ENCODE data around the gene IL31RA. TPM values are rescaled to one million over a fixed set of nuclear protein-coding genes. Genes with fewer than 3 reads are reported as not detected.

Gene IL31RA
- total and polyA plus RNA-seq, 7 experiments from 2014 or later = 0.39 to 1.5 TPM; not detected in 5

- no peaks in the 10 kb centered on the region for H3K36me3 ChIP-seq (ENCODE audit: control insufficient read depth in 2 of 3, insufficient read depth in 3 of 3, low read length in 3 of 3)
- H3K27me3 ChIP-seq (ENCODE audit: control insufficient read depth in 2 of 2, insufficient read depth in 2 of 2, low read length in 2 of 2) = no peaks in the 10 kb centered on the region
- CTCF ChIA-PET = no interaction called here
- no peak overlapping the region for H3K4me3 ChIP-seq (ENCODE audit: low read length)
- Mint-ChIP-seq H3K4me1 (peaks cover 8 to 33% (median 12%) of the 10 kb centered on the region in 7 donors), H3K9me3 (peaks cover 0 to 2% (median 0%) of the 10 kb centered on the region in 11 donors), H3K27ac (no peak overlapping the region), H3K27me3 (peaks cover 0 to 3% (median 0%) of the 10 kb centered on the region in 5 donors), H3K36me3 (peaks cover 0 to 5% (median 0%) of the 10 kb centered on the region in 5 donors), H3K4me3 (no peak overlapping the region)
- intact Hi-C loops (cut with micrococcal nuclease) = no loop called here
- POLR2A ChIA-PET = no interaction called here
- ATAC-seq (no peak), DNase-seq (no peak)
- H3K27ac ChIP-seq (ENCODE audit: low read depth, low read length) = no peak overlapping the region
- peaks cover 6 to 7% of the 10 kb centered on the region in 2 donors for H3K4me1 ChIP-seq (ENCODE audit: control insufficient read depth in 2 of 2, insufficient read depth in 2 of 2, low read length in 2 of 2)
- H3K9me3 ChIP-seq (ENCODE audit: control insufficient read depth in 2 of 3, low read length in 3 of 3) = no peaks in the 10 kb centered on the region
Observed at GRCh38 chr5:55907927-55908326, 56.8 kb downstream of the IL31RA start.

DNA sequence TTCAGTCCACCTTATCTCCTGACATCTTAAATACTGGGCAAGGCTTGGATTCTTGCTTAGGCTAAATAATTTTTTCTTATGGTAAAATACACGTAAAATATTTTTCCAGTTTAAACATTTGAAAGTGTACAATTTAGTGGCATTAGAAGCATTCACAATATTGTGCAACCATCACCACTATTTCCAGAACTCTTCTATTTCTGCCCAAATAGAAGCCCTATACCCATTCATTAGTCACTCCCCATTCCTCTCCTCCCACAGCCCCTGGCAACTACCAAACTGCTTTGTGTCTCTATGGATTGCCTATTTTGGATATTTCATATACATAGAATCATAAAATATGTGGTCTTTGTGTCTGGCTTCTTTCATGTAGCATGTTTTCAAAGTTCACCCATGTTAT lies 57.6 kb downstream of the IL31RA start:
- peaks cover 0 to 2% (median 0%) of the 10 kb centered on the region in 11 donors for H3K9me3 Mint-ChIP-seq
- H3K27ac Mint-ChIP-seq = no peak overlapping the region
- peaks cover 0 to 3% (median 0%) of the 10 kb centered on the region in 5 donors for H3K27me3 Mint-ChIP-seq
- no peaks in the 10 kb centered on the region for H3K36me3 ChIP-seq (ENCODE audit: control insufficient read depth in 2 of 3, insufficient read depth in 3 of 3, low read length in 3 of 3)
- peaks cover 0 to 3% of the 10 kb centered on the region in 2 donors for H3K4me1 ChIP-seq (ENCODE audit: control insufficient read depth in 2 of 2, insufficient read depth in 2 of 2, low read length in 2 of 2)
- no peak for ATAC-seq
- H3K4me3 ChIP-seq (ENCODE audit: low read length) = no peak overlapping the region
- intact Hi-C loops (cut with micrococcal nuclease) = no loop called here
- H3K4me3 Mint-ChIP-seq = no peak overlapping the region
- H3K27me3 ChIP-seq (ENCODE audit: control insufficient read depth in 2 of 2, insufficient read depth in 2 of 2, low read length in 2 of 2) = no peaks in the 10 kb centered on the region
- CTCF ChIA-PET = interaction anchor here (0.6 kb wide), 1 partner anchor 357 kb away, joined by 3 read pairs; no protein-coding TSS in a partner anchor
- H3K9me3 ChIP-seq (ENCODE audit: control insufficient read depth in 2 of 3, low read length in 3 of 3) = no peaks in the 10 kb centered on the region
- DNase-seq = no peak
- peaks cover 0 to 5% (median 0%) of the 10 kb centered on the region in 5 donors for H3K36me3 Mint-ChIP-seq
- POLR2A ChIA-PET = no interaction called here
- peaks cover 0 to 24% (median 3%) of the 10 kb centered on the region in 7 donors for H3K4me1 Mint-ChIP-seq
- H3K27ac ChIP-seq (ENCODE audit: low read depth, low read length) = no peak overlapping the region

- H3K4me1 Mint-ChIP-seq = no peaks in the 10 kb centered on the region
Observed at GRCh38 chr5:55911784-55912653, 60.9 kb downstream of the IL31RA start.

DNA sequence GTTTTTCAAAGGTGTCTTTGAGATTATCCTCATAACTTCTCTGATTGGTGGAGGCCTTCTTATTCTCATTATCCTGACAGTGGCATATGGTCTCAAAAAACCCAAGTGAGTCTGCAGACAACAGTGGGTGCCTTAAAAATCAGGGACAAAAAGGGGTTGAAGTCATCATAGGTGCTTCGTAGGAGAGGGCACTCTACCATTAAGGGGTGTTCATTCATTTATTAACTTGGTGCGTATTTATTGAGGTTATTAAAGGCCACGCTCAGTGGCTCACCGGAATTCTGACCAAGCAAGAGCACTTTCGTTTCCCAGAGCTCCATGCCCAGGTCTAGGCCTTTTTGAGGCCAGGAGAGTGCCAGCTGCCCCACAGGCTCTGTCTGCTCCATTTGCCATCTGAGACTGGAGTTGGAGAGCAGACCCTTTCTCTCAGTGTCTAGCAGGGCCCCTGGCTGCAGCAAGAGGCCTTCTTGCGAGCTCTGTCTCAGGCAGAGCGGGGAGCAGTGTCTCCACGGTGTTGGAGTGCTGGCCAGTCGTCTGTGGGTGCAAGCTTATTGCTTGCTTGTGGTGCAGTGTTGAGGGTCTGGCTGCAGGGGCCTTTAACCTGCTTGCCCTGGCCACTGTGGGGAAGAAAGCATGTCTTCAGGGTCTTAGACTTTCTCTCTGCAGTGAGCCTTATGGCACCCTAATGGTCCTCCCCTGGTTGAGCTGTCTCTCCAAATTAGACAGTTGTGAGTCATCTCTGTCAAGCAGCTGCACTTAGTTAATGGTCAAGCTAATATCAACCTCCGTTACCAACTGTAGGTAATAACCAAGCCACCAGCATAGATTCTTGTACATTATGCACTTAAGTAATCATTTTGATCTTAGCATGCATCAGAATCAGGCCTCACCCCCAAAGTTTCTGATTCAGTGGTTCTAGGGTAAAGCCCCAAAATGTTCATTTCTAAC lies 62.6 kb downstream of the IL31RA start:
- Mint-ChIP-seq H3K27ac (no peak overlapping the region), H3K27me3 (no peaks in the 10 kb centered on the region), H3K9me3 (peaks cover 0 to 2% (median 0%) of the 10 kb centered on the region in 11 donors), H3K4me3 (no peak overlapping the region), H3K36me3 (peaks cover 0 to 2% (median 0%) of the 10 kb centered on the region in 5 donors), H3K4me1 (peaks cover 0 to 11% (median 0%) of the 10 kb centered on the region in 7 donors)
- Histone ChIP-seq H3K36me3 (ENCODE audit: control insufficient read depth in 2 of 3, insufficient read depth in 3 of 3, low read length in 3 of 3) (no peaks in the 10 kb centered on the region), H3K4me3 (ENCODE audit: low read length) (no peak overlapping the region), H3K4me1 (ENCODE audit: control insufficient read depth in 2 of 2, insufficient read depth in 2 of 2, low read length in 2 of 2) (no peaks in the 10 kb centered on the region), H3K27ac (ENCODE audit: low read depth, low read length) (no peak overlapping the region), H3K9me3 (ENCODE audit: control insufficient read depth in 2 of 3, low read length in 3 of 3) (no peaks in the 10 kb centered on the region), H3K27me3 (ENCODE audit: control insufficient read depth in 2 of 2, insufficient read depth in 2 of 2, low read length in 2 of 2) (no peaks in the 10 kb centered on the region)
- ChIA-PET CTCF (no interaction called here), POLR2A (no interaction called here)
- intact Hi-C loops (cut with micrococcal nuclease) = no loop called here
- ATAC-seq = no peak
- no peak for DNase-seq

More at GRCh38 chr5:55911784-55912653, 60.9 kb downstream of the IL31RA start:
- peaks cover 0 to 4% (median 0%) of the 10 kb centered on the region in 5 donors for H3K36me3 Mint-ChIP-seq
- H3K4me1 ChIP-seq (ENCODE audit: control insufficient read depth in 2 of 2, insufficient read depth in 2 of 2, low read length in 2 of 2) = no peaks in the 10 kb centered on the region
- intact Hi-C loops (cut with micrococcal nuclease) = no loop called here
- CTCF ChIA-PET = no interaction called here
- no peaks in the 10 kb centered on the region for H3K9me3 ChIP-seq (ENCODE audit: control insufficient read depth in 2 of 3, low read length in 3 of 3)
- no peak overlapping the region for H3K27ac Mint-ChIP-seq
- no peaks in the 10 kb centered on the region for H3K27me3 ChIP-seq (ENCODE audit: control insufficient read depth in 2 of 2, insufficient read depth in 2 of 2, low read length in 2 of 2)
- ATAC-seq (no peak), DNase-seq (no peak)
- H3K27me3 Mint-ChIP-seq = no peaks in the 10 kb centered on the region
- H3K27ac ChIP-seq (ENCODE audit: low read depth, low read length) = no peak overlapping the region
- no peak overlapping the region for H3K4me3 ChIP-seq (ENCODE audit: low read length)
- H3K9me3 Mint-ChIP-seq = peaks cover 0 to 2% (median 0%) of the 10 kb centered on the region in 11 donors
- H3K4me3 Mint-ChIP-seq = no peak overlapping the region
- H3K36me3 ChIP-seq (ENCODE audit: control insufficient read depth in 2 of 3, insufficient read depth in 3 of 3, low read length in 3 of 3) = no peaks in the 10 kb centered on the region
- POLR2A ChIA-PET = interaction anchor here (0.6 kb wide), 1 partner anchor 944 kb away, joined by 3 read pairs; no protein-coding TSS in a partner anchor

- no peaks in the 10 kb centered on the region for H3K9me3 ChIP-seq (ENCODE audit: control insufficient read depth in 2 of 3, low read length in 3 of 3)
- no peak overlapping the region for H3K27ac ChIP-seq (ENCODE audit: low read depth, low read length)
- intact Hi-C loops (cut with micrococcal nuclease) = no loop called here
- no peaks in the 10 kb centered on the region for H3K36me3 ChIP-seq (ENCODE audit: control insufficient read depth in 2 of 3, insufficient read depth in 3 of 3, low read length in 3 of 3)
- no peak for ATAC-seq
- ChIA-PET CTCF (no interaction called here), POLR2A (no interaction called here)
- no peak overlapping the region for H3K4me3 Mint-ChIP-seq
- no peaks in the 10 kb centered on the region for H3K27me3 ChIP-seq (ENCODE audit: control insufficient read depth in 2 of 2, insufficient read depth in 2 of 2, low read length in 2 of 2)
- peaks cover 0 to 1% (median 0%) of the 10 kb centered on the region in 11 donors for H3K9me3 Mint-ChIP-seq
- no peaks in the 10 kb centered on the region for H3K27me3 Mint-ChIP-seq
- H3K4me3 ChIP-seq (ENCODE audit: low read length) = no peak overlapping the region
- no peaks in the 10 kb centered on the region for H3K4me1 ChIP-seq (ENCODE audit: control insufficient read depth in 2 of 2, insufficient read depth in 2 of 2, low read length in 2 of 2)
- no peak overlapping the region for H3K27ac Mint-ChIP-seq
- DNase-seq = no peak
- peaks cover 0 to 4% (median 0%) of the 10 kb centered on the region in 5 donors for H3K36me3 Mint-ChIP-seq
- H3K4me1 Mint-ChIP-seq = peaks cover 6 to 23% (median 9%) of the 10 kb centered on the region in 7 donors
Observed at GRCh38 chr5:55914971-55915370, 63.8 kb downstream of the IL31RA start.

DNA sequence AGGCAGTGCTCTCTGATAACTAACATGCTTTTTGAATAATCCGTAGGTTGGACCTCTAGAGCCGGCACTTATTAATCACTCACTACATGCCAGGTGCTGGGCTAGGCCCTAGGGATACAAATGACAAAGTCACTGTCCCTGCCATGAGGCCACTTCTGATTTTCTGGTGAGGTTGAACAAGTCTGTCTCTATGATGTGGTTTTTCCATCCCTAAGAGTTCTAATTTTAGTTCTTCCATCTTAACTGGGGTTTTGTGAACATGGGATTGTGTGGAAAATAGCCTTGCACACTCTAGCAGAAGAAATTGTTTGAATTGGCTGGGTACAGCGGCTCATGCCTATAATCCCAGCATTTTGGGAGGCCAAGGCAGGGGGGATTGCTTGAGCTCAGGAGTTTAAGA lies 64.6 kb downstream of the IL31RA start:
- ATAC-seq = no peak
- CTCF ChIA-PET = no interaction called here
- H3K27me3 Mint-ChIP-seq = no peaks in the 10 kb centered on the region
- peaks cover 0 to 4% (median 0%) of the 10 kb centered on the region in 5 donors for H3K36me3 Mint-ChIP-seq
- Histone ChIP-seq H3K4me3 (ENCODE audit: low read length) (no peak overlapping the region), H3K27me3 (ENCODE audit: control insufficient read depth in 2 of 2, insufficient read depth in 2 of 2, low read length in 2 of 2) (no peaks in the 10 kb centered on the region), H3K27ac (ENCODE audit: low read depth, low read length) (no peak overlapping the region), H3K4me1 (ENCODE audit: control insufficient read depth in 2 of 2, insufficient read depth in 2 of 2, low read length in 2 of 2) (no peaks in the 10 kb centered on the region), H3K9me3 (ENCODE audit: control insufficient read depth in 2 of 3, low read length in 3 of 3) (no peaks in the 10 kb centered on the region), H3K36me3 (ENCODE audit: control insufficient read depth in 2 of 3, insufficient read depth in 3 of 3, low read length in 3 of 3) (no peaks in the 10 kb centered on the region)
- intact Hi-C loops (cut with micrococcal nuclease) = no loop called here
- POLR2A ChIA-PET = no interaction called here
- no peak for DNase-seq
- H3K9me3 Mint-ChIP-seq = peaks cover 0 to 1% (median 0%) of the 10 kb centered on the region in 11 donors
- H3K4me1 Mint-ChIP-seq = peaks cover 6 to 30% (median 10%) of the 10 kb centered on the region in 7 donors
- H3K4me3 Mint-ChIP-seq = no peak overlapping the region
- H3K27ac Mint-ChIP-seq = no peak overlapping the region

All from naive thymus-derived CD4-positive, alpha-beta T cell (primary cell).